NCI-H1092 treated with DMSO at 0.1 percent for 48 hours (cell line): ENCODE measurements around the gene FSTL4.
"Not testable (repeated sequence)": the region's sequence is repeated elsewhere in the genome, so short reads cannot be mapped to it uniquely, and the experiment has no call there.

Experiments
- DNase-seq: peaks from one replicate; lab custom pipeline; 2025; lab: John Stamatoyannopoulos, UW

The FSTL4 gene

GRCh38 chr5:133220851-133221674, 391.3 kb downstream of the FSTL4 start:
- DNase-seq = no peak

GRCh38 chr5:133219296-133219695, 393.0 kb downstream of the FSTL4 start:
- no peak for DNase-seq

- DNase-seq = not testable (repeated sequence)
These were observed 396.2 kb downstream of the FSTL4 start for GRCh38 chr5:133216138-133216537.

- no peak for DNase-seq
These were observed 398.1 kb downstream of the FSTL4 start for GRCh38 chr5:133214153-133214820.

DNA sequence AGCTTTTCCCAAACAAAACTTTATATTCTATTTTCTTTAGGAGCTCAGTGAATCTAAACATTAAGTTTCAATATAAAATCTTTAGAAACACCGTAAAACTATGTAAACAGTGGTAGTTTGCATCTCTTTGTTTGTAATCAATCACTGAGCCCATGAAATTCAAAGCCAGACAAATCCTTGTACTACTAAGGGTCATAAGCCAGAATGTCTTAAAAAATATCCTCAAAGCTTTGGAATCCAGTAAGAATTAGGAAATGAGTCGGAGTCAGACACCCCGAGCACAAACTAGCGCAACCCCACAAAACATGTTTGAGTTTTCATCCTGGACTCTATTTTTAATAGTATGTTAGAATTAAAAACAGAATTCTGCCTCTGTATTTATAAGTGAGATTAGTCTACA, 406.7 kb downstream of the FSTL4 start:
- no peak for DNase-seq

DNA sequence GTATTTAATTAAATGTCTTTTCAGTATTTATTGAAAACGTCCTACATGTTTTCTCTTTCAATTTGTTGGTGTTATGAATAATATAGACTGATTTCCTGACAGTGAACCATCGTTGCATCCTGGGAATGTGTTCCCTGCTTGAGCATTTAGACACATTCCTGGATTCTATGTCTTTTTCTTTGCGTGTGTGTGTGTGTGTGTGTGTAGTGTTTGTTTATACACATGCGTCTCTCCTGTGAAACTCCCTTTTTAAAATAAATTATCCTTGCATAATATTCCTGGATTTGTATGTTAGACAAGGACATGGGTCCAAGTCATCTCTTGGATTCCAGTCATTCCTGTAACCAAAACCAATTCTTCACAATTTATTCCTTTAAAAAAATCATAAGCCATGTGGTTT, 407.1 kb downstream of the FSTL4 start:
- DNase-seq = no peak

GRCh38 chr5:133203317-133204305, 408.7 kb downstream of the FSTL4 start:
- DNase-seq = no peak

DNA sequence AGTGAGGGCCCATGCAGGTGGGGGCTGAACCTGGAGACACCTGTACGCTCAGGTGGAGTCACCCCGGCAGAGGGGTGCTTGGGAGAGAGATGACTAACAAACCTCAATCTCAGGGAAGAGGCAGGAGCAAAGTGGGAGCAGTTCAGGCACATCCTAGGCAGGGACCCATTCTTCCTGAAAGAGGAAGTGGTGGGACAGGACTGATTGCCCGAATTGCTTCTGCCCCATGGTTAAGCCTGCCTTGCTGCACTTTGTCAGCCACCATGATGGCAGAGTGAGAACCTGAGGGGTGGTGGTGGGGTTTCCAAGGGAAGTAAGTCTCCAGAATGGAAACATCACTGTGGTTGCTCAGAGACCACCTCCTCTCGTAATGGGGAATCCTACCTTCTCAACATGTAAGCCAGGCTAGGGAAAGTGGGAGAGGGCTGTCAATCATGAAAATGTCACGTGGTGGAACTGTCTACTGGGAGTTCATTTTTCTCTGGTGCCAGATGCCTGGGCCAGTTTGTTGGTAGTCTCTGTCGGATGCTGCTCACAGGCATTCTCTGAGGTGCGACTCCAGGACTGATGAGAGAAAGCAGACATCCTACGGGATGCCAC, 410.2 kb downstream of the FSTL4 start:
- no peak for DNase-seq

- DNase-seq = no peak
These were observed 411.0 kb downstream of the FSTL4 start for GRCh38 chr5:133201310-133201709.

GRCh38 chr5:133200256-133200655, 412.1 kb downstream of the FSTL4 start:
- DNase-seq = no peak

GRCh38 chr5:133199417-133200178, 412.7 kb downstream of the FSTL4 start:
- no peak for DNase-seq

DNA sequence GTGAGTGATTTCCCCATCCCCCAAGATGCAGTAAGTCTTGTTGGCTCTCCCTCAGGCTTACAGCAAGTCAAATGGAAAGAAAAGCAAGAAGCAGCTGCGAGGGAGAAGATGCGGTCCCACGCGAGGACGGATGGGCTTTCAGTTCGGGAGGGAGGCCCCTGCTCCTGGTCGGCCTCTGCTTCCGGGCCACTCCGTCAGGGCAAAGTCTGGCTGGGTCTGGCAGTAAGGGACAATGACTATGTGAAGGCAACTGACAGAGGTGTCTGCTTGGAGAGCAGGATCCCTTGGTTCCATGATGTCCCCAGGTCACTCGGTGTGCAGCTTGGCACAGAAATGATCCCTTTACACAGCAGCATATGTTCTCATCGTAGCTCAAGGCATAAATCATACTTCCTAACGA, 413.8 kb downstream of the FSTL4 start:
- no peak for DNase-seq

- DNase-seq = no peak
These were observed 415.8 kb downstream of the FSTL4 start for GRCh38 chr5:133196441-133197085.

- DNase-seq = no peak
These were observed 417.1 kb downstream of the FSTL4 start for GRCh38 chr5:133195250-133195649.

DNA sequence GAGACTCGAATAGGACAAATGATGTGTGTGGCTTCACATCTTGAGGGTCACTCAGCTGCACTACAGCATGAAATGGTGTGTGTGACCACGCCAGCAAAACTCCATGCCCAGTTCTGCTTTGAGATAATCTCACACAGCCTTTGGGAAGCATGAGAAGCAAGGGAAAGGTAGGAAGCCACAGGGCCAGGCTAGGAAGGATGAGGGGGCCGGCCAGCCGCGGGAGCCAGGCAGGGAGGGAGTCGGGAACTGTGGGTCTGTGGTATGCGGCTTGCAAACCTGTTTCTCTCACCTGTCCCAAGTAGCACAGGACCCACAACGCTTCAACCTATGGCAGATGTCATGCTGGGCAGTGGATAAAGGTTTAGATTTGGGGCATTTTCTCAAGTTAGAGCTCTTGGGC, 418.5 kb downstream of the FSTL4 start:
- DNase-seq = no peak

- DNase-seq = no peak
These were observed 419.6 kb downstream of the FSTL4 start for GRCh38 chr5:133192716-133193115.

- DNase-seq = no peak
These were observed 422.5 kb downstream of the FSTL4 start for GRCh38 chr5:133189881-133190280.

GRCh38 chr5:133179405-133179804, 432.9 kb downstream of the FSTL4 start:
- DNase-seq = no peak

DNA sequence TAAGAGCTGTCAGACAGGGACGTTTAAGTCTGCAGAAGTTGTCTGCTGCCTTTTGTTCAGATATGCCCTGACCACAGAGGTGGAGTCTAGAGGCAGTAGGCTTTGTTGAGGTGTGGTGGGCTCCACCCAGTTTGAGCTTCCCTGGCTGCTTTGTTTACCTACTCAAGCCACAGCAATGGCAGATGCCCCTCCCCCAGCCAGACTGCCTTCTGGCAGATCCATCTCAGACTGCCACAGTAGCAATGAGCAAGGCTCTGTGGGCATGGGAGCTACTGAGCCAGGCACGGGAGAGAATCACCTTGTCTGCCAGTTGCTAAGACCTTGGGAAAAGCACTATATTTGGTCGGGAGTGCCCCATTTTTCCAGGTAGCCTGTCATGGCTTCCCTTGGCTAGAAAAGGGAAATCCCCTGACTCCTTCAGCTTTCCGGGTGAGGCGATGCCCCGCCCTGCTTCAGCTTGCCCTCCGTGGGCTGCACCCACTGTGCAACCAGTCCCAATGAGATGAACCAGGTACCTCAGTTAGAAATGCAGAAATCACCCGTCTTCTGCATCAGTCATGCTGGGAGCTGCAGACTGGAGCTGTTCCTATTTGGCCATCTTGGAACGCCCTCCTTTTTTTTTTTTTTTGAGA, 441.5 kb downstream of the FSTL4 start:
- not testable (repeated sequence) for DNase-seq

GRCh38 chr5:133164759-133165158, 447.6 kb downstream of the FSTL4 start:
- DNase-seq = no peak
